ENCODE results near the gene LIX1L. TPM values are rescaled to one million over a fixed set of nuclear protein-coding genes. Genes with fewer than 3 reads are reported as not detected.

Gene LIX1L
- total RNA-seq, 2 experiments from 2014 or later = 11.6 to 26.3 TPM

DNA sequence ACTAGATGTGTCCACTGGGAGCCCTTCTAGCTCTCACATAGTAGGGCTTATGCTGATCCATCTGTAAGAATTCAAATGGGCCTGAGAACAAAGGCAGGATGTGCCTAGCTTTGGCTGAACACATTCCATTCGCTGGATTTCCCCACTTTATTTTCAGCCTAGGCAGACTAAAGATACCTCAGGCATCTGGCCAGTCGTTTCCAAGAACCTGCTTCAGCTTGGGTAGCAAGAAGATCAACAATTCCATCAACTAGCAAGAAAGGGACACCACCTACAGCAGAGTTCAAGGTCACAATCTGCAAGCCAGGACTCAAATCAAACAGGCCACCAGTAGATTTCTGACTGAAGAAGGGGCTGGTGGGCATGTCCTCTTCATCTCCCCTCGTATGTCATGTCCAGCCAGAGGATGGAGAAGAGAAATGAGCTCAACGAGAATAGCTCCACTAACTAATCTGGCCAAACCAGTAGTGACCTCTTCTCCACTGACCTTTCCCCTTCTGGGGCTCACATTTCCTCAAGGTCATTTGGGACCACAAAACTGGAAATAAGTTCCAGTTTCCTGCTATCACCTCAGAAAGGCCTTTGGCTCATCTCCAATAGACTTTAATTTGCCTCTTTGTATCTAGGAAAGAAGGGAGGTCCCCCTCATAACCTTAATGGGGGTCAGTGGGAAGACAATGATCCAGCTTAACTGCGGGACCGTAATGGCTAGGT, 24.4 kb upstream of the LIX1L start:
- Histone ChIP-seq H4K20me1 (ENCODE audit: insufficient read depth, low read length) (no peaks in the 10 kb centered on the region), H3K4me2 (ENCODE audit: low read length) (no peak overlapping the region), H3K4me1 (ENCODE audit: insufficient read depth, low read length, poor library complexity, severe bottlenecking) (peaks cover 81% of the 10 kb centered on the region), H3K36me3 (ENCODE audit: insufficient read depth, low read length) (no peaks in the 10 kb centered on the region), H3K4me3 (ENCODE audit: low read depth, low read length, poor library complexity, severe bottlenecking) (no peak overlapping the region), H2AFZ (ENCODE audit: low read length) (no peak overlapping the region), H3K27ac (ENCODE audit: low read depth, low read length, poor library complexity, severe bottlenecking) (no peak overlapping the region), H3K9me3 (ENCODE audit: low read length) (no peaks in the 10 kb centered on the region), H3K79me2 (ENCODE audit: insufficient read depth, low read depth, low read length) (no peaks in the 10 kb centered on the region), H3K9me2 (ENCODE audit: insufficient read depth, low read length) (no peaks in the 10 kb centered on the region)
- CTCF ChIA-PET (ENCODE audit: unreplicated experiment) = no interaction called here
- DNase-seq (ENCODE audit: low spot score) = no peak
- intact Hi-C loops (cut with micrococcal nuclease; ENCODE audit: unreplicated experiment) = no loop called here
- BruUV-seq (replicated peaks) = no TSS peak
- TF ChIP-seq CTCF (conservative IDR thresholded peaks at IDR 0.05; ENCODE audit: low read length) (no peak), EZH2phosphoT487 (IDR thresholded peaks at IDR 0.05; ENCODE audit: borderline replicate concordance, low read depth, low read length) (no peak)
- POLR2A ChIA-PET = interaction anchor here (0.7 to 1.3 kb wide), 2 partner anchors 8 to 90 kb away, joined by 3 to 7 read pairs; no protein-coding TSS in a partner anchor

DNA sequence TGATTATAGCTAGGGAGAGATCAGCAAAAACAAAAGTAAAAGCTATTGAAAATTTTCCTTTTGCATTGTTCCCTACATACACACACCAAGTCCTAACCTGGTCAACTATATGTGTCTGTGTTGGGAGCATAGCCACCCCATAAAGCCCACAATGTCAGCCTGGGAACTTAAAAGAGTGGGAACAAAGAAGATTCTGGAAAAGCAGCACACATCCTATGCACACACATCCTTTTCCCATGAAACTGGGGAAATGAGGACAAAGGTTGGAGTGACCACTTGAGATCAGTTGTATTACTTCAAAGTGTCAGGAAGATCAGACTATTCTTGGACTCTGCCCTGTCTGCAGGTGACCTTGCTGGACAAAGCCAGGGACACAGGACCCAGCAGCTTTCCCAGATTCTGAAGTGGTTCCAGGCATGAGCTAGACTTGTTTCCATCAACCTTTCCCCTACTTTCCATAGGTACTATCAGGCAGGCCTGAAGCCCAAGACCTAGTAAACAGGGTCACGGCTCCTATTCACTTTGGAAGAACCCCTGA, 22.7 kb upstream of the LIX1L start:
- ChIA-PET CTCF (ENCODE audit: unreplicated experiment) (interaction anchor here (0.5 kb wide), 1 partner anchor 32 kb away, joined by 3 read pairs; no protein-coding TSS in a partner anchor), POLR2A (interaction anchor here (0.6 to 4.6 kb wide), 14 partner anchors 8 to 122 kb away, joined by 3 to 67 read pairs (median 8); partner anchors contain the start of genes ANKRD34A, HJV, LIX1L and PIAS3)
- peaks cover 82% of the 10 kb centered on the region for H3K4me1 ChIP-seq (ENCODE audit: insufficient read depth, low read length, poor library complexity, severe bottlenecking)
- DNase-seq (ENCODE audit: low spot score) = no peak
- H3K4me3 ChIP-seq (ENCODE audit: low read depth, low read length, poor library complexity, severe bottlenecking) = peak overlapping the region; percentile 38
- intact Hi-C loops (cut with micrococcal nuclease; ENCODE audit: unreplicated experiment) = no loop called here
- H3K36me3 ChIP-seq (ENCODE audit: insufficient read depth, low read length) = no peaks in the 10 kb centered on the region
- H3K79me2 ChIP-seq (ENCODE audit: insufficient read depth, low read depth, low read length) = no peaks in the 10 kb centered on the region
- H4K20me1 ChIP-seq (ENCODE audit: insufficient read depth, low read length) = no peaks in the 10 kb centered on the region
- H3K9me2 ChIP-seq (ENCODE audit: insufficient read depth, low read length) = no peaks in the 10 kb centered on the region
- no peak for TF ChIP-seq CTCF (conservative IDR thresholded peaks at IDR 0.05; ENCODE audit: low read length)
- TF ChIP-seq EZH2phosphoT487 (IDR thresholded peaks at IDR 0.05; ENCODE audit: borderline replicate concordance, low read depth, low read length) = no peak
- peak overlapping the region; percentile 75; the same call in 1 of the 2 replicates for H2AFZ ChIP-seq (ENCODE audit: low read length)
- no peaks in the 10 kb centered on the region for H3K9me3 ChIP-seq (ENCODE audit: low read length)
- peak overlapping the region; percentile 94 for H3K27ac ChIP-seq (ENCODE audit: low read depth, low read length, poor library complexity, severe bottlenecking)
- BruUV-seq (replicated peaks) = no TSS peak
- H3K4me2 ChIP-seq (ENCODE audit: low read length) = peak overlapping the region; percentile 62

All from OCI-LY7 (cell line).